OCI-LY7 (cell line): ENCODE data around the gene PDIA4. TPM values are rescaled to one million over a fixed set of nuclear protein-coding genes. Genes with fewer than 3 reads are reported as not detected.
"Not testable (repeated sequence)": the region's sequence is repeated elsewhere in the genome, so short reads cannot be mapped to it uniquely, and the experiment has no call there.

Experiments
- BruUV-seq: library from RNA; stranded (reverse); fragments of 400-500 nt; replicated peaks from 2 replicates; lab custom pipeline; 2021; lab: Mats Ljungman, UMichigan
- CTCF ChIA-PET: fragments of 300-600 bp; sonication (Branson Sonifier 250); formaldehyde crosslinking; loops from one replicate; lab custom pipeline; 2022; ENCODE audit warnings: antibody characterized with exemption; ENCODE audit not compliant: unreplicated experiment; lab: Charles Lee
- POLR2A ChIA-PET: fragments of 300-600 bp; sonication (Branson Sonifier 250); formaldehyde crosslinking; loops from one replicate; lab custom pipeline; 2022; ENCODE audit warnings: antibody characterized with exemption; lab: Charles Lee
- DNase-seq: peaks from one replicate; pipeline ENCODE4 v3.0.0-alpha.2; 2015; ENCODE audit warnings: low spot score
- H2AFZ ChIP-seq: fragments of 200-600 bp; sonication (generic), shearing (Covaris generic); 2 replicates; pipeline ENCODE4 v1.6.1; 2014; ENCODE audit warnings: mild to moderate bottlenecking, antibody characterized with exemption, low read length, moderate library complexity
- H3K27ac ChIP-seq: fragments of 200-600 bp; sonication (generic); 2 replicates; pipeline ENCODE4 v1.5.1; 2014; ENCODE audit warnings: mixed run types, low read depth, mild to moderate bottlenecking, moderate library complexity, low read length, inconsistent platforms; ENCODE audit not compliant: poor library complexity, severe bottlenecking
- H3K36me3 ChIP-seq: fragments of 200-600 bp; sonication (generic); 2 replicates; pipeline ENCODE4 v1.6.1; 2014; ENCODE audit warnings: mild to moderate bottlenecking, antibody characterized with exemption, low read length, moderate library complexity, mixed read lengths; ENCODE audit not compliant: insufficient read depth
- H3K4me1 ChIP-seq: fragments of 200-600 bp; sonication (generic); 2 replicates; pipeline ENCODE4 v1.5.1; 2014; ENCODE audit warnings: mild to moderate bottlenecking, low read length; ENCODE audit not compliant: insufficient read depth, poor library complexity, severe bottlenecking
- H3K4me2 ChIP-seq: fragments of 200-600 bp; sonication (generic); 2 replicates; pipeline ENCODE4 v1.6.1; 2014; ENCODE audit warnings: mild to moderate bottlenecking, low read length
- H3K4me3 ChIP-seq: fragments of 200-600 bp; sonication (generic); 2 replicates; pipeline ENCODE4 v1.5.1; 2014; ENCODE audit warnings: mild to moderate bottlenecking, low read depth, low read length; ENCODE audit not compliant: poor library complexity, severe bottlenecking
- H3K79me2 ChIP-seq: fragments of 200-600 bp; sonication (generic); 2 replicates; pipeline ENCODE4 v1.6.1; 2016; ENCODE audit warnings: low read depth, mild to moderate bottlenecking, low read length, moderate library complexity, mixed read lengths; ENCODE audit not compliant: insufficient read depth
- H3K9me2 ChIP-seq: fragments of 200-600 bp; sonication (generic); 2 replicates; pipeline ENCODE4 v1.6.1; 2016; ENCODE audit warnings: mild to moderate bottlenecking, low read length, mixed read lengths; ENCODE audit not compliant: insufficient read depth
- H3K9me3 ChIP-seq: fragments of 200-600 bp; sonication (generic); 2 replicates; pipeline ENCODE4 v1.6.1; 2014; ENCODE audit warnings: mild to moderate bottlenecking, mixed run types, low read length, mixed read lengths
- H4K20me1 ChIP-seq: fragments of 200-600 bp; sonication (generic); 2 replicates; pipeline ENCODE4 v1.6.1; 2014; ENCODE audit warnings: mild to moderate bottlenecking, antibody characterized with exemption, low read length, moderate library complexity, mixed read lengths; ENCODE audit not compliant: insufficient read depth
- EZH2phosphoT487 ChIP-seq: fragments of 200-600 bp; sonication (generic); IDR thresholded peaks from 2 replicates; pipeline ENCODE4 v1.6.1; 2018; ENCODE audit warnings: low read depth, borderline replicate concordance, mild to moderate bottlenecking, mixed run types, antibody characterized with exemption, low read length, moderate library complexity, mixed read lengths
- intact Hi-C: fragments of 100-400 bp; cut with micrococcal nuclease; formaldehyde crosslinking; loops from one replicate; pipeline ENCODE4 v1.10.0; 2022; ENCODE audit not compliant: unreplicated experiment
- total RNA-seq, 2 experiments: library from RNA; depleted of rRNA in 1 of 2; stranded (reverse); fragments of >200 nt in 1 of 2; shearing (Covaris generic) in 1 of 2; gene quantifications; 2 replicates each; pipeline ENCODE4 v1.2.3, GENCODE V29; 2014 to 2022
- TF ChIP-seq, protein P1 (sequence below): fragments of 200-600 bp; sonication (generic); conservative IDR thresholded peaks from 2 replicates; pipeline ENCODE4 v1.5.1; 2014; ENCODE audit warnings: mild to moderate bottlenecking, antibody characterized with exemption, low read length, moderate library complexity, mixed read lengths

The PDIA4 gene
- total RNA-seq, 2 experiments from 2014 or later = 130 to 141 TPM

DNA sequence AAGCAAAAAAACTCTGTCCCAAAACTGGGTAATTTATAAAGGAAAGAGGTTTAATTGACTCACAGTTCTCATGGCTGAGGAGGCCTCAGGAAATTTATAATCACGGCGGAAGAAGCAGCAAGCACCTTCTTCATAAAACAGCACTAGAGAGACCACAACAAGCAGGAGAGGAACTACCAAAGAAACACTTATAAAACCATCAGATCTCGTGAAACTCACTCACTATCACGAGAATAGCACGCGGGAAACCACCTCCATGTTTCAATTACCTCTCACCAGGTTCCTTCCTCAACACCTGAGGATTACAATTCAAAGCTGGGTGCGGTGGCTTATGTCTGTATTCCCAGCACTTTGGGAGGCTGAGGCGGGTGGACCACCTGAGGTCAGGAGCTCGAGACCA is 48.5 kb downstream of the PDIA4 start:
- ChIA-PET CTCF (no interaction called here), POLR2A (interaction anchor here (0.8 to 1.1 kb wide), 2 partner anchors 10 to 17 kb away, joined by 3 read pairs; no protein-coding TSS in a partner anchor)
- DNase-seq = no peak

DNA sequence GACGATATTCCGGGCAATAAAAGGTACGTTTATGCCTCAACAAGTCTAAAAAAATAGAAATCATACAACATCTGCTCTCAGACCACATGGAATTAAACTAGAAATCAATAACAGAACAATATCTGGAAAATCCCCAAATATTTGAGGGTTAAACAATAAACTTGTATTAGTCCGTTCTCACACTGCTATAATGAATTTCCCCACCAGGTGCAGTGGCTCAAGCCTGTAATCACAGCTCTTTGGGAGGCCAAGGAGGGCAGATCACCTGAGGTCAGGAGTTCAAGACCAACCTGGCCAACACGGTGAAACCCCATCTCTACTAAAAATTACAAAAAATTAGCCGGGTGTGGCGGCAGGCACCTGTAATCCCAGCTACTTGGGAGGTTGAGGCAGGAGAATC is 49.2 kb downstream of the PDIA4 start:
- H3K79me2 ChIP-seq, H3K4me1 ChIP-seq, H2AFZ ChIP-seq, H4K20me1 ChIP-seq, H3K9me2 ChIP-seq, CTCF ChIA-PET, H3K27ac ChIP-seq, H3K4me3 ChIP-seq, H3K9me3 ChIP-seq, H3K36me3 ChIP-seq, H3K4me2 ChIP-seq, BruUV-seq, intact Hi-C loops: not testable (repeated sequence)
- peak; percentile 38 for DNase-seq
- POLR2A ChIA-PET = interaction anchor here (1.1 kb wide), 1 partner anchor 9 kb away, joined by 3 read pairs; no protein-coding TSS in a partner anchor

More for the DNA sequence above, 48.5 kb downstream of the PDIA4 start:
- Histone ChIP-seq H3K9me3 (no peaks in the 10 kb centered on the region), H3K79me2 (no peaks in the 10 kb centered on the region), H3K27ac (no peak overlapping the region), H3K4me2 (no peak overlapping the region), H3K36me3 (no peaks in the 10 kb centered on the region), H2AFZ (no peak overlapping the region), H4K20me1 (no peaks in the 10 kb centered on the region), H3K4me3 (no peak overlapping the region), H3K9me2 (no peaks in the 10 kb centered on the region), H3K4me1 (peaks cover 5% of the 10 kb centered on the region)
- intact Hi-C loops = loop anchor here (5.0 kb wide), 1 partner anchor 167 kb away; the partner anchor contains the start of gene ZNF398
- TF ChIP-seq EZH2phosphoT487 = no peak
- TF ChIP-seq, protein P1, sequence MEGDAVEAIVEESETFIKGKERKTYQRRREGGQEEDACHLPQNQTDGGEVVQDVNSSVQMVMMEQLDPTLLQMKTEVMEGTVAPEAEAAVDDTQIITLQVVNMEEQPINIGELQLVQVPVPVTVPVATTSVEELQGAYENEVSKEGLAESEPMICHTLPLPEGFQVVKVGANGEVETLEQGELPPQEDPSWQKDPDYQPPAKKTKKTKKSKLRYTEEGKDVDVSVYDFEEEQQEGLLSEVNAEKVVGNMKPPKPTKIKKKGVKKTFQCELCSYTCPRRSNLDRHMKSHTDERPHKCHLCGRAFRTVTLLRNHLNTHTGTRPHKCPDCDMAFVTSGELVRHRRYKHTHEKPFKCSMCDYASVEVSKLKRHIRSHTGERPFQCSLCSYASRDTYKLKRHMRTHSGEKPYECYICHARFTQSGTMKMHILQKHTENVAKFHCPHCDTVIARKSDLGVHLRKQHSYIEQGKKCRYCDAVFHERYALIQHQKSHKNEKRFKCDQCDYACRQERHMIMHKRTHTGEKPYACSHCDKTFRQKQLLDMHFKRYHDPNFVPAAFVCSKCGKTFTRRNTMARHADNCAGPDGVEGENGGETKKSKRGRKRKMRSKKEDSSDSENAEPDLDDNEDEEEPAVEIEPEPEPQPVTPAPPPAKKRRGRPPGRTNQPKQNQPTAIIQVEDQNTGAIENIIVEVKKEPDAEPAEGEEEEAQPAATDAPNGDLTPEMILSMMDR = no peak
- BruUV-seq = no TSS peak

DNA sequence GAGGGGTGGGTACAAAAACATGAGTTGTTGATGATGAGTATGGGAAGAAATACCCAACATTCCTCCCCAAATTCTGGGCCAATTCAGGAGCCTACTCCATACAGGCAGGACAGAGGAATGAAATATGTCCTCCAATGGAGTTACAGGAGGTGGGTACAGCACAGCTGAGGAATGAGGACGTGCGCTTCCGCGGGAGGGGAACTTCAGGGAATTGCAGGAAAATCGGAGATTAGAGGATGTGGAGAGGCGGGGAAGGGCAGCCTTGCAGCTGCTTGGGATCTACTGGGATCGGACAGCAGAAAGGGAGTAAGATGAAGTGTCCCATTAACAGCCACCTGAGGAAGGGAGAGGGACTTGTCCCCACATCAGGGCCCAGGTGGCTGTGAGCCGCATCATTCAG is 50.2 kb downstream of the PDIA4 start:
- Histone ChIP-seq H3K9me3 (no peaks in the 10 kb centered on the region), H3K36me3 (no peaks in the 10 kb centered on the region), H3K4me3 (no peak overlapping the region), H3K4me1 (peaks cover 4% of the 10 kb centered on the region), H2AFZ (no peak overlapping the region), H3K9me2 (no peaks in the 10 kb centered on the region), H4K20me1 (no peaks in the 10 kb centered on the region), H3K4me2 (no peak overlapping the region), H3K79me2 (no peaks in the 10 kb centered on the region), H3K27ac (no peak overlapping the region)
- POLR2A ChIA-PET = interaction anchor here (0.6 kb wide), 1 partner anchor 55 kb away, joined by 5 read pairs; no protein-coding TSS in a partner anchor
- BruUV-seq = no TSS peak
- TF ChIP-seq EZH2phosphoT487 = no peak
- TF ChIP-seq, protein P1 = no peak
- no peak for DNase-seq
- intact Hi-C loops = no loop called here
- CTCF ChIA-PET = no interaction called here
